C4-2B (cell line): ENCODE data around the gene C21orf58.

ENCODE experiments used
- H3K27ac ChIP-seq: fragments of 450-650 bp; 2 replicates; pipeline ENCODE4 v1.5.1; 2017
- ZFX ChIP-seq: fragments of 450-650 bp; IDR thresholded peaks from 2 replicates; pipeline ENCODE4 v1.6.1; 2017
- TF ChIP-seq, protein P1 (sequence below): fragments of 450-650 bp; conservative IDR thresholded peaks from 2 replicates; pipeline ENCODE4 v1.5.1; 2017; ENCODE audit warnings: mild to moderate bottlenecking

The C21orf58 gene

DNA sequence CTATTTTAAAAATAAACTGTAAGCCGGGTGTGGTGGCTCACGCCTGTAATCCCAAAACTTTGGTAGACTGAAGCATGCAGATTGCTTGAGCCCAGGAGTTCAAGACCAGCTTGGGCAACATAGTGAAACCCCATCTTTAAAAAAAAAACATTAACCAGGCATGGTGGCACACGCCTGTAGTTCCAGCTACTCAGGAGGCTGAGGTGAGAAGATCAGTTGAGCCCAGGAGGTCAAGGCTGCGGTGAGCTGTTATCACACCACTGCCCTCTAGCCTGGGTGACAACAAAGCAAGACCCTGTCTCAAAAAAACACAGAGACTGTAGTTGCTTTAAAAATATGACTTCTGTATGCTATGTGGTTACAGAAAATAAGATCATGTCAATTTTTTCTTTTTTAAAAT is 70.8 kb downstream of the C21orf58 start:
- H3K27ac ChIP-seq: no peak overlapping the region

More for the DNA sequence above, 70.8 kb downstream of the C21orf58 start:
- TF ChIP-seq, protein P1, sequence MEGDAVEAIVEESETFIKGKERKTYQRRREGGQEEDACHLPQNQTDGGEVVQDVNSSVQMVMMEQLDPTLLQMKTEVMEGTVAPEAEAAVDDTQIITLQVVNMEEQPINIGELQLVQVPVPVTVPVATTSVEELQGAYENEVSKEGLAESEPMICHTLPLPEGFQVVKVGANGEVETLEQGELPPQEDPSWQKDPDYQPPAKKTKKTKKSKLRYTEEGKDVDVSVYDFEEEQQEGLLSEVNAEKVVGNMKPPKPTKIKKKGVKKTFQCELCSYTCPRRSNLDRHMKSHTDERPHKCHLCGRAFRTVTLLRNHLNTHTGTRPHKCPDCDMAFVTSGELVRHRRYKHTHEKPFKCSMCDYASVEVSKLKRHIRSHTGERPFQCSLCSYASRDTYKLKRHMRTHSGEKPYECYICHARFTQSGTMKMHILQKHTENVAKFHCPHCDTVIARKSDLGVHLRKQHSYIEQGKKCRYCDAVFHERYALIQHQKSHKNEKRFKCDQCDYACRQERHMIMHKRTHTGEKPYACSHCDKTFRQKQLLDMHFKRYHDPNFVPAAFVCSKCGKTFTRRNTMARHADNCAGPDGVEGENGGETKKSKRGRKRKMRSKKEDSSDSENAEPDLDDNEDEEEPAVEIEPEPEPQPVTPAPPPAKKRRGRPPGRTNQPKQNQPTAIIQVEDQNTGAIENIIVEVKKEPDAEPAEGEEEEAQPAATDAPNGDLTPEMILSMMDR: no peak
- TF ChIP-seq ZFX: no peak
